Coronary artery (tissue), 2 donors: ENCODE results near the gene CTSH.
A peak's percentile ranks its signal among the peaks of the same experiment; 100 is the strongest.

Source experiments
- DNase-seq: peaks from one replicate; pipeline ENCODE4 v3.0.0-alpha.2; 2017; ENCODE audit warnings: low spot score
- H3K27ac ChIP-seq, 2 donors: fragments of 200-600 bp; sonication (generic); one replicate each; pipeline ENCODE4 v1.5.1; 2016 to 2019
- H3K4me3 ChIP-seq: fragments of 200-600 bp; sonication (generic); 2 replicates; pipeline ENCODE4 v1.5.1; 2016; ENCODE audit warnings: mild to moderate bottlenecking, moderate library complexity
- TF ChIP-seq, protein P1 (sequence below): fragments of 200-600 bp; sonication (generic); IDR thresholded peaks from one replicate; pipeline ENCODE4 v1.5.1; 2019; ENCODE audit warnings: antibody characterized with exemption

CTSH gene

DNA sequence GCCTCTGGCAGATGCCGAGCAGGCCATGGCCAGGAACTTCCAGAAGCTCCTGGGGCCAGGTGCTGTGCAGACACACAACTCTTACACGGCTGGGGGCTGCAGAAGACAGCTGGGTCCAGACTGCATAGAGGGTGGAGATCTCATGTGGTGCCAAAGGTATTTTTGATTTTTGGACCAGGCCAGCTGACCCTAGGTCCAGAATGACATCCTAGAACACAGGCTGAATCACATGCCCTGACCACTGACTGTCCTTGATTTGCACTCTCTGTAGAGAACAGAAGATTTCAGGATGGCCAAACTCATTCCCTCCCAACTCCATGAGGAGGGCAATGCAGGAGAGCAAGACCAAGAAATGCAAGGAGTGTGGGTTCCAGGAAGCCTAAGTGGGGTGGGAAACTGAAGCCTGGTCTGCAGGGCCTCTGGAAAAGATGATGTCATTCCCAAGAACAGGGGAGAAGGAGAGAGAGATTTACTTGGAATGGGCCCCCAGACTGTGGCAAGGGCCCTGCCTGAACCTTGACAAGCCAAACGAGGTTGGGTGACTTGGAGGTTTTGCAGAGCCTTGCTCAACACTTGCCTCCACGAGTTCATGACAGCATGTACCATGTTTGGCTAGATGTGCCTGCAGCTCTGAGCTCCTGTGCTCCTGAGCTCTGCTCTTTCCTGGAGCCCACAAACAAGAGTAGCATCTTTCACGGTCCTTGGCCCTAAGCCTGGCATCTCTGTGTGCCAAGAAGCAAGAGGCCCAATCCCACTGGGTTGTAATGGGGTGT is 38.5 kb upstream of the CTSH start:
- no peak for DNase-seq
- no peak overlapping the region for H3K4me3 ChIP-seq
- H3K27ac ChIP-seq: peak overlapping the region in 1 of 2 donors; percentile 31
- TF ChIP-seq, protein P1, sequence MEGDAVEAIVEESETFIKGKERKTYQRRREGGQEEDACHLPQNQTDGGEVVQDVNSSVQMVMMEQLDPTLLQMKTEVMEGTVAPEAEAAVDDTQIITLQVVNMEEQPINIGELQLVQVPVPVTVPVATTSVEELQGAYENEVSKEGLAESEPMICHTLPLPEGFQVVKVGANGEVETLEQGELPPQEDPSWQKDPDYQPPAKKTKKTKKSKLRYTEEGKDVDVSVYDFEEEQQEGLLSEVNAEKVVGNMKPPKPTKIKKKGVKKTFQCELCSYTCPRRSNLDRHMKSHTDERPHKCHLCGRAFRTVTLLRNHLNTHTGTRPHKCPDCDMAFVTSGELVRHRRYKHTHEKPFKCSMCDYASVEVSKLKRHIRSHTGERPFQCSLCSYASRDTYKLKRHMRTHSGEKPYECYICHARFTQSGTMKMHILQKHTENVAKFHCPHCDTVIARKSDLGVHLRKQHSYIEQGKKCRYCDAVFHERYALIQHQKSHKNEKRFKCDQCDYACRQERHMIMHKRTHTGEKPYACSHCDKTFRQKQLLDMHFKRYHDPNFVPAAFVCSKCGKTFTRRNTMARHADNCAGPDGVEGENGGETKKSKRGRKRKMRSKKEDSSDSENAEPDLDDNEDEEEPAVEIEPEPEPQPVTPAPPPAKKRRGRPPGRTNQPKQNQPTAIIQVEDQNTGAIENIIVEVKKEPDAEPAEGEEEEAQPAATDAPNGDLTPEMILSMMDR: no peak

GRCh38 chr15:78982736-78983135 is 37.9 kb upstream of the CTSH start:
- H3K27ac ChIP-seq: peak overlapping the region in 1 of 2 donors; percentile 31
- TF ChIP-seq, protein P1: no peak
- DNase-seq: no peak
- H3K4me3 ChIP-seq: no peak overlapping the region

DNA sequence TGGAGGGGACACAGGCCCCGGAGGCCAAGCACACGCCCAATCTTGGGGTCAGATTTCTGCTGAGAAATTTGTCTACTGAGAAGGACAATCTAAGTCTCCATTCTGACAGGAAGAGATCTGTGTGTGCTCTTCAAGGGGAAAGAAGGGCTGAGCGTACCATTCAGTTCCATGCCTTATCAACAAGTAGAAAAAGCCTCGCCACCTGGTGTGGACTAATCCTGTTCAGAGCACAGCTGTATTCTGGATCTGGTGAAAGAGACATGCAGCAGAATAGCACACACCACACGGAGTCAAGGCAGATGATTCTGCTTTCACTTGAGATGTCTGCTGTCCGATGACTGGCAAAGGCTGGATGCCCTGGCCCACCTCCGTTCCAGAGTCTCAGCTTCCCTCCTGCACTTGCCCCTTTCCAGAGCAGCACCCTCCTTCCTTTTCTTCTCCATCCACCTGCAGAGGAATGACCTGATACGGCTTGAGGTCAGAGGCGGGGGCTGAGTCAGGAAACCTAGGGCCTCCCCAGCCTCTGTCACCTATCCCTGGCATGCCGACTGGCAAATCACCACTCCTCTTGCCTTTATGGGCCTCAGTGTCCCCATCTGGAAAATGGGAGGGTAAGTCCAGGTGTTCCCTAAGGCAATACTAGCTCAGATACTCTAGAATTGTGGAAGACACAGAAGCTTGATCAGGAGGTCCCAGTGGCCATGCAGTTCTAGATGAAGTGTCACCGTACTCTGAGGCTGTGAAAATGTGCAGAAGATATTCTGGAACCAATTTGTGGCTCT is 36.9 kb upstream of the CTSH start:
- TF ChIP-seq, protein P1: no peak
- DNase-seq: no peak
- H3K27ac ChIP-seq: peak overlapping the region in 1 of 2 donors; percentile 31

GRCh38 chr15:78979456-78980320 is 34.8 kb upstream of the CTSH start:
- no peak overlapping the region for H3K4me3 ChIP-seq
- no peak for DNase-seq
- TF ChIP-seq, protein P1: peak; percentile 58

More for the DNA sequence above, 36.9 kb upstream of the CTSH start:
- no peak overlapping the region for H3K4me3 ChIP-seq

GRCh38 chr15:78978601-78979179 is 33.8 kb upstream of the CTSH start:
- Histone ChIP-seq H3K4me3 (no peak overlapping the region), H3K27ac (no peak overlapping the region)
- TF ChIP-seq, protein P1: no peak
- DNase-seq: no peak

More at GRCh38 chr15:78979456-78980320, 34.8 kb upstream of the CTSH start:
- H3K27ac ChIP-seq: no peak overlapping the region

- TF ChIP-seq, protein P1: no peak
- no peak for DNase-seq
- Histone ChIP-seq H3K4me3 (no peak overlapping the region), H3K27ac (no peak overlapping the region)
These were observed 32.9 kb upstream of the CTSH start for GRCh38 chr15:78977591-78978347.
